Stomach (tissue), 9 donors: ENCODE data around the gene PRKN. TPM values are rescaled to one million over a fixed set of nuclear protein-coding genes. Genes with fewer than 3 reads are reported as not detected.
A peak's percentile ranks its signal among the peaks of the same experiment; 100 is the strongest.

Source experiments
- DNase-seq, 2 donors: peaks; one replicate each; pipeline versions ENCODE4 v3.0.0 to v3.0.0-alpha.2; 2013 to 2019
- H3K27ac ChIP-seq, 5 donors: fragments of 200-600 bp in 4 of 5; sonication (generic) in 4 of 5; one replicate each; pipeline ENCODE4 v1.5.1; 2013 to 2019; ENCODE audit warnings: mild to moderate bottlenecking in 1 of 5, moderate library complexity in 1 of 5
- H3K27me3 ChIP-seq, 3 donors: fragments of 200-600 bp; sonication (generic); one replicate each; pipeline ENCODE4 v1.5.1; 2017 to 2019; ENCODE audit warnings: mixed run types in 1 of 3
- H3K36me3 ChIP-seq, 4 donors: fragments of 200-600 bp; sonication (generic); 1 replicate in 3 of 4; 2 replicates in 1 of 4; pipeline ENCODE4 v1.5.1; 2016 to 2019
- H3K4me1 ChIP-seq, 4 donors: fragments of 200-600 bp; sonication (generic); one replicate each; pipeline ENCODE4 v1.5.1; 2016 to 2019
- H3K4me3 ChIP-seq, 4 donors: fragments of 200-600 bp; sonication (generic) in 3 of 4; one replicate each; pipeline ENCODE4 v1.5.1; 2016 to 2019; ENCODE audit warnings: mild to moderate bottlenecking in 1 of 4
- H3K9me3 ChIP-seq, 4 donors: fragments of 200-600 bp; sonication (generic); one replicate each; pipeline ENCODE4 v1.5.1; 2016 to 2019
- CTCF ChIP-seq, 7 experiments: fragments of 450-650 bp in 4 of 7; fragments of 200-600 bp in 3 of 7; sonication (generic) in 3 of 7; IDR thresholded peaks; one replicate each; pipeline ENCODE4 v1.5.1; 2016 to 2019; ENCODE audit warnings: antibody characterized with exemption in 7 of 7, control low read depth in 2 of 7, mild to moderate bottlenecking in 1 of 7
- EP300 ChIP-seq: sonication (generic); formaldehyde crosslinking; IDR thresholded peaks from one replicate; pipeline ENCODE4 v1.6.1; 2017; ENCODE audit warnings: antibody characterized with exemption
- POLR2A ChIP-seq, 4 donors: fragments of 450-650 bp; IDR thresholded peaks; one replicate each; pipeline ENCODE4 v1.6.1; 2016; ENCODE audit warnings: antibody characterized with exemption in 4 of 4, control low read depth in 2 of 4, mild to moderate bottlenecking in 1 of 4, moderate library complexity in 1 of 4
- POLR2AphosphoS5 ChIP-seq, 3 donors: sonication (generic); formaldehyde crosslinking; IDR thresholded peaks; one replicate each; pipeline ENCODE4 v1.6.1; 2016; ENCODE audit warnings: antibody characterized with exemption in 3 of 3
- WGBS, 5 donors: extraction: QIAGEN DNeasy Blood & Tissue Kit in 3 of 5; methylation state at CpG; one replicate each; pipeline versions ENCODE4 v1.1.5 to v1.1.7; 2013 to 2018; 5-methylcytosine and 5-hydroxymethylcytosine counted together
- intact Hi-C: fragments of 100-400 bp; cut with DNase I; formaldehyde crosslinking; loops from one replicate; pipeline ENCODE4 v1.15.1; 2023; ENCODE audit warnings: low total_unique reads
- polyA plus RNA-seq, 3 donors: library from polyadenylated mRNA; stranded (reverse); fragments of 200-250 nt; gene quantifications; one replicate each; pipeline ENCODE4 v1.2.3, GENCODE V29; 2013
- total RNA-seq, 5 donors: library from RNA; depleted of rRNA; stranded (reverse); fragments of >200 nt; gene quantifications; one replicate each; pipeline versions ENCODE4 v1.1.0 to v1.2.3, GENCODE V29; 2014 to 2016
- donor health status: healthy with polysubstance abuse.
- donor health status: Bipolar disorder and iron deficiency.
- donor health status: healthy.

The PRKN gene
- total and polyA plus RNA-seq, 8 donors = 0.68 to 19.8 (median 9.5) TPM

GRCh38 chr6:161476711-161477110 is 1250.9 kb downstream of the PRKN start:
- no peaks in the 10 kb centered on the region for H3K36me3 ChIP-seq
- intact Hi-C loops = no loop called here
- H3K9me3 ChIP-seq = no peaks in the 10 kb centered on the region
- H3K27me3 ChIP-seq = no peaks in the 10 kb centered on the region
- peak in 1 of 2 donors; percentile 60 for DNase-seq
- H3K27ac ChIP-seq = no peak overlapping the region
- no peaks in the 10 kb centered on the region for H3K4me1 ChIP-seq
- TF ChIP-seq EP300 (no peak), POLR2AphosphoS5 (IDR thresholded peaks at IDR 0.05) (no peak), POLR2A (IDR thresholded peaks at IDR 0.05) (no peak), CTCF (IDR thresholded peaks at IDR 0.05) (no peak)
- 70 to 81% (median 75%) methylated on average over 9 of the region's 9 CpGs for WGBS, 5 donors
- H3K4me3 ChIP-seq = no peak overlapping the region

DNA sequence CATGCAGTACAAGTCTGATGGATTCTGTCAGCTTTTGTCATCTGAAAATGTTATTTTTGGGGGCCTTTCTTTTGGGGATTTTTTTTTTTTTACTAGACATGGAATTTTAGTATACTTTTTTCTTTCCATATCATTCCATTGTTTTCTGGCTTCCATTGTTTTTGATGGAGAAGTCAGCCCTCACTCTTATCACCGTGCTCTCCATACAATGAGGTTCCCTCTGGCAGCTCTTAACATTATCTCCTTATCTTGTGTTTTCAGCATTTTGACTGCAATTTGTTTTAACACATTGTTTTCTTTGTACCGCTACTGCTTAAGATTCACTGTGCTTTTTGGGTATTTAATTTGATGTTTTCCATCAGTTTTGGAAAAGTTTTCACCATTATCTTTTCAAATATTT is 1262.2 kb downstream of the PRKN start:
- H3K9me3 ChIP-seq = no peaks in the 10 kb centered on the region
- no peak for DNase-seq
- H3K36me3 ChIP-seq = no peaks in the 10 kb centered on the region
- intact Hi-C loops = no loop called here
- 53 to 64% (median 56%) methylated on average over 2 of the region's 2 CpGs for whole genome bisulfite sequencing, 5 donors
- H3K4me3 ChIP-seq = no peak overlapping the region
- TF ChIP-seq CTCF (IDR thresholded peaks at IDR 0.05) (no peak), POLR2AphosphoS5 (IDR thresholded peaks at IDR 0.05) (no peak), POLR2A (IDR thresholded peaks at IDR 0.05) (no peak), EP300 (no peak)
- no peaks in the 10 kb centered on the region for H3K4me1 ChIP-seq
- no peaks in the 10 kb centered on the region for H3K27me3 ChIP-seq
- no peak overlapping the region for H3K27ac ChIP-seq

DNA sequence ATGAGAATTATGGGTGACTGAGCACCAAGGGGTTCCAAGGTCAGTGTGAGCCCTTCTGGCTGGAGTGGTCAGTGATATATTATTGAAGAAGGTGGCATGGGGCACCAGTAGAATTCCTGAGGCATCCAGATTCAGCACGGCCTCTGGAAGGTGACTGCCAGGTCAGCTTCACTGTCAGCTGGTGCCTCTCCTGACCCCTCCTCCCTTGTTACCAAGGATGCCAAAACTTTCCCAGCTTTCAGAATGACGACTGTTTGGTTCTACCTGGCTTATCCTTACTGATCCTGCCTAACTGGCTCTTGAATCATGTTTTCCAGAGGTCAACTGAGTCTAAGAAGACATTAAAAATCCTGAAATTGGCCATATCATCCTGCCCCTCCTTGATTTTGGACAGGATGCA is 1264.5 kb downstream of the PRKN start:
- Histone ChIP-seq H3K36me3 (no peaks in the 10 kb centered on the region), H3K27ac (no peak overlapping the region), H3K27me3 (no peaks in the 10 kb centered on the region), H3K4me1 (peaks cover 0 to 6% (median 2%) of the 10 kb centered on the region in 4 donors), H3K9me3 (no peaks in the 10 kb centered on the region), H3K4me3 (no peak overlapping the region)
- TF ChIP-seq POLR2A (IDR thresholded peaks at IDR 0.05) = no peak
- no peak for TF ChIP-seq EP300
- no peak for TF ChIP-seq CTCF (IDR thresholded peaks at IDR 0.05)
- TF ChIP-seq POLR2AphosphoS5 (IDR thresholded peaks at IDR 0.05) = no peak
- intact Hi-C loops = no loop called here
- DNase-seq = no peak
- WGBS, 5 donors = 67 to 74% (median 70%) methylated on average over 2 of the region's 2 CpGs

GRCh38 chr6:161462148-161462547 is 1265.4 kb downstream of the PRKN start:
- 71 to 80% (median 74%) methylated on average over 2 of the region's 2 CpGs for WGBS, 5 donors
- intact Hi-C loops = no loop called here

More at GRCh38 chr6:161462148-161462547, 1265.4 kb downstream of the PRKN start:
- H3K9me3 ChIP-seq = no peaks in the 10 kb centered on the region
- no peaks in the 10 kb centered on the region for H3K27me3 ChIP-seq
- no peak for DNase-seq
- no peak overlapping the region for H3K4me3 ChIP-seq
- TF ChIP-seq EP300 = no peak
- TF ChIP-seq CTCF (IDR thresholded peaks at IDR 0.05) = no peak
- no peak for TF ChIP-seq POLR2AphosphoS5 (IDR thresholded peaks at IDR 0.05)
- TF ChIP-seq POLR2A (IDR thresholded peaks at IDR 0.05) = no peak
- H3K36me3 ChIP-seq = no peaks in the 10 kb centered on the region
- no peak overlapping the region for H3K27ac ChIP-seq
- H3K4me1 ChIP-seq = peaks cover 0 to 6% (median 2%) of the 10 kb centered on the region in 4 donors
